C4-2B (cell line): ENCODE results near the gene HECW1.

Source experiments
- CTCF ChIP-seq: fragments of 450-650 bp; conservative IDR thresholded peaks from 2 replicates; pipeline ENCODE4 v1.5.1; 2017; ENCODE audit warnings: mild to moderate bottlenecking
- ZFX ChIP-seq: fragments of 450-650 bp; IDR thresholded peaks from 2 replicates; pipeline ENCODE4 v1.6.1; 2017

- no peak for TF ChIP-seq CTCF
- TF ChIP-seq ZFX, result no peak
These were observed 351.0 kb downstream of the HECW1 start for GRCh38 chr7:43463401-43463980.
